Measurements from ENCODE around the gene CHST15.

DNA sequence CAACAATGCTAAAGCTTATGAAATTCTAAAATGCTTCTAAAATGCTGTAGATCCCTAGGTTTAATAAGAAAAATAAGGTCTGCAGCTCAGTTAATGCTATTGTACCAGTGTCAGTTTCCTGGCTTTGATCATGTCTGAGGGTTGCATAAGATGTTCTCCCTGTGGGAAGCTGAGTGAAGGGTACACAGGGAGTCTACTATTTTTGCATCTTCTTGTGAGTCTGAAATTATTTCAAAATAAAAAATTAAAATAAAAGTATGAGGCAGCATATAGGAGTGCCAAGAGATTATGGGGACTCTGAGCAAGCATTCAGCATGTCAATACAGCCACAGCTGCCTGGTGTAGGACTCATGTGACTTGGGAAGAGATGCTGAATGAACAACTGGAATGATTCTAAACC, 14.7 kb downstream of the CHST15 start:
- TF ChIP-seq, protein P1, sequence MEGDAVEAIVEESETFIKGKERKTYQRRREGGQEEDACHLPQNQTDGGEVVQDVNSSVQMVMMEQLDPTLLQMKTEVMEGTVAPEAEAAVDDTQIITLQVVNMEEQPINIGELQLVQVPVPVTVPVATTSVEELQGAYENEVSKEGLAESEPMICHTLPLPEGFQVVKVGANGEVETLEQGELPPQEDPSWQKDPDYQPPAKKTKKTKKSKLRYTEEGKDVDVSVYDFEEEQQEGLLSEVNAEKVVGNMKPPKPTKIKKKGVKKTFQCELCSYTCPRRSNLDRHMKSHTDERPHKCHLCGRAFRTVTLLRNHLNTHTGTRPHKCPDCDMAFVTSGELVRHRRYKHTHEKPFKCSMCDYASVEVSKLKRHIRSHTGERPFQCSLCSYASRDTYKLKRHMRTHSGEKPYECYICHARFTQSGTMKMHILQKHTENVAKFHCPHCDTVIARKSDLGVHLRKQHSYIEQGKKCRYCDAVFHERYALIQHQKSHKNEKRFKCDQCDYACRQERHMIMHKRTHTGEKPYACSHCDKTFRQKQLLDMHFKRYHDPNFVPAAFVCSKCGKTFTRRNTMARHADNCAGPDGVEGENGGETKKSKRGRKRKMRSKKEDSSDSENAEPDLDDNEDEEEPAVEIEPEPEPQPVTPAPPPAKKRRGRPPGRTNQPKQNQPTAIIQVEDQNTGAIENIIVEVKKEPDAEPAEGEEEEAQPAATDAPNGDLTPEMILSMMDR (conservative IDR thresholded peaks at IDR 0.05; ENCODE audit: low read length), result no peak
- no peak for TF ChIP-seq EZH2phosphoT487 (IDR thresholded peaks at IDR 0.05; ENCODE audit: borderline replicate concordance, low read depth, low read length)
